ENCODE results near the gene TES.
A peak's percentile ranks its signal among the peaks of the same experiment; 100 is the strongest.
"Not testable (repeated sequence)": the region's sequence is repeated elsewhere in the genome, so short reads cannot be mapped to it uniquely, and the experiment has no call there.

TES gene

GRCh38 chr7:116210345-116211005, at the start of gene TES:
Gene TES, plus strand, starts transcription at chr7:116210539. Its CDS starts 169 bp downstream, at chr7:116210708.
- H3K27ac ChIP-seq: peak within 1 kb of the TSS; percentile 82 to 99 (median 92)
- peak within 1 kb of the TSS; percentile 53 to 91 (median 75) for H3K4me3 ChIP-seq

GRCh38 chr7:116161728-116162127, 48.6 kb upstream of the TES start:
- H3K27ac ChIP-seq: no peak overlapping the region
- H3K4me3 ChIP-seq: no peak overlapping the region

GRCh38 chr7:116162254-116162653, 48.1 kb upstream of the TES start:
- H3K27ac ChIP-seq: peak overlapping the region in 1 of 21 experiments; percentile 7

GRCh38 chr7:116162992-116163391, 47.3 kb upstream of the TES start:
- Histone ChIP-seq H3K27ac (no peak overlapping the region), H3K4me3 (no peak overlapping the region)

More at GRCh38 chr7:116162254-116162653, 48.1 kb upstream of the TES start:
- H3K4me3 ChIP-seq: no peak overlapping the region

- Histone ChIP-seq H3K27ac (peak overlapping the region in 2 of 21 experiments; percentile 24 to 66), H3K4me3 (no peak overlapping the region)
These were observed 45.6 kb upstream of the TES start for GRCh38 chr7:116164552-116165306.

GRCh38 chr7:116165717-116166116, 44.6 kb upstream of the TES start:
- Histone ChIP-seq H3K4me3 (no peak overlapping the region), H3K27ac (peak overlapping the region in 3 of 21 experiments; percentile 24 to 66 (median 39))

GRCh38 chr7:116166156-116166555, 44.2 kb upstream of the TES start:
- H3K27ac ChIP-seq: peak overlapping the region in 4 of 21 experiments; percentile 24 to 66 (median 32)
- H3K4me3 ChIP-seq: no peak overlapping the region

GRCh38 chr7:116167177-116167576, 43.2 kb upstream of the TES start:
- no peak overlapping the region for H3K4me3 ChIP-seq
- H3K27ac ChIP-seq: no peak overlapping the region

GRCh38 chr7:116169060-116169459, 41.3 kb upstream of the TES start:
- no peak overlapping the region for H3K27ac ChIP-seq

GRCh38 chr7:116170180-116170579, 40.2 kb upstream of the TES start:
- no peak overlapping the region for H3K27ac ChIP-seq

More at GRCh38 chr7:116169060-116169459, 41.3 kb upstream of the TES start:
- H3K4me3 ChIP-seq: no peak overlapping the region

GRCh38 chr7:116171094-116171493, 39.2 kb upstream of the TES start:
- Histone ChIP-seq H3K4me3 (no peak overlapping the region), H3K27ac (no peak overlapping the region)

More at GRCh38 chr7:116170180-116170579, 40.2 kb upstream of the TES start:
- no peak overlapping the region for H3K4me3 ChIP-seq

- H3K4me3 ChIP-seq: no peak overlapping the region
- peak overlapping the region in 1 of 21 experiments; percentile 28 for H3K27ac ChIP-seq
These were observed 38.0 kb upstream of the TES start for GRCh38 chr7:116172353-116172752.

- Histone ChIP-seq H3K27ac (peak overlapping the region in 1 of 21 experiments; percentile 28), H3K4me3 (no peak overlapping the region)
These were observed 37.0 kb upstream of the TES start for GRCh38 chr7:116173051-116174028.

GRCh38 chr7:116175095-116175494, 35.2 kb upstream of the TES start:
- H3K4me3 ChIP-seq, H3K27ac ChIP-seq: not testable (repeated sequence)

- H3K4me3 ChIP-seq: no peak overlapping the region
- H3K27ac ChIP-seq: no peak overlapping the region
These were observed 34.1 kb upstream of the TES start for GRCh38 chr7:116176226-116176625.

GRCh38 chr7:116177009-116177408, 33.3 kb upstream of the TES start:
- Histone ChIP-seq H3K4me3 (no peak overlapping the region), H3K27ac (no peak overlapping the region)

- no peak overlapping the region for H3K4me3 ChIP-seq
- no peak overlapping the region for H3K27ac ChIP-seq
These were observed 30.0 kb upstream of the TES start for GRCh38 chr7:116180302-116180701.

- no peak overlapping the region for H3K4me3 ChIP-seq
- H3K27ac ChIP-seq: no peak overlapping the region
These were observed 28.3 kb upstream of the TES start for GRCh38 chr7:116182023-116182422.

- Histone ChIP-seq H3K4me3 (no peak overlapping the region), H3K27ac (no peak overlapping the region)
These were observed 24.9 kb upstream of the TES start for GRCh38 chr7:116185450-116185849.

- Histone ChIP-seq H3K27ac (no peak overlapping the region), H3K4me3 (no peak overlapping the region)
These were observed 24.4 kb upstream of the TES start for GRCh38 chr7:116185956-116186355.
